ENCODE results near the gene STAC.

DNA sequence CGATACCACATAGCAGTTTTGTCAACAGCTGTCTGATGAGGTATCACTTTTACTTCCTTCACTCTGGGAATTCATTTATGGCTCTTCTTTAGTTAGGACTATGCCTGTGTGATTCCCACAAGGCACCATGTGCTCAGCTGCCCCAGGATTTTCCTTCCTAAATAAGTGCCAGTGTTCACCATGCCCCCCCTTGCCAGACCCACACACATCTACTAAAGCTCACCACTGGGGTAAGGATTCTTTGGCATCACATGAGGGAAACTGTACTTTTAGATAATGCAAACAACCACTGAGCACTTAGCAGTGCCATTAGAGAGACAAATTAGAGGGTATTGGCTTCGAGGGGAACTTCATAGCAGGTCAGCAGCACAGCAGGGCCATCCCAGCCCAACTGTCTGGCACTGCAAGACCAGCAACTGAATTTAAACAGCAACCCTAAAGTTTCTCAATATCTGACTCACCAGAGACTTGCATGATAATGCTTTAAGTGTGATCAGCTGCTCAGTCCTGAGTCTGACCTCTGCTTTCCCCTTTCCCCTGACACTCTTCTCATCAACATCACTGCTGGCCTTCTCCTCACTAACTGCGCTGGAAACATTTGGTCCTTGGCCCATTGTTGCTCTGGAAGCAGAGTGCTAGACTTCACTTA, 114.3 kb downstream of the STAC start:
- TF ChIP-seq, protein P1, sequence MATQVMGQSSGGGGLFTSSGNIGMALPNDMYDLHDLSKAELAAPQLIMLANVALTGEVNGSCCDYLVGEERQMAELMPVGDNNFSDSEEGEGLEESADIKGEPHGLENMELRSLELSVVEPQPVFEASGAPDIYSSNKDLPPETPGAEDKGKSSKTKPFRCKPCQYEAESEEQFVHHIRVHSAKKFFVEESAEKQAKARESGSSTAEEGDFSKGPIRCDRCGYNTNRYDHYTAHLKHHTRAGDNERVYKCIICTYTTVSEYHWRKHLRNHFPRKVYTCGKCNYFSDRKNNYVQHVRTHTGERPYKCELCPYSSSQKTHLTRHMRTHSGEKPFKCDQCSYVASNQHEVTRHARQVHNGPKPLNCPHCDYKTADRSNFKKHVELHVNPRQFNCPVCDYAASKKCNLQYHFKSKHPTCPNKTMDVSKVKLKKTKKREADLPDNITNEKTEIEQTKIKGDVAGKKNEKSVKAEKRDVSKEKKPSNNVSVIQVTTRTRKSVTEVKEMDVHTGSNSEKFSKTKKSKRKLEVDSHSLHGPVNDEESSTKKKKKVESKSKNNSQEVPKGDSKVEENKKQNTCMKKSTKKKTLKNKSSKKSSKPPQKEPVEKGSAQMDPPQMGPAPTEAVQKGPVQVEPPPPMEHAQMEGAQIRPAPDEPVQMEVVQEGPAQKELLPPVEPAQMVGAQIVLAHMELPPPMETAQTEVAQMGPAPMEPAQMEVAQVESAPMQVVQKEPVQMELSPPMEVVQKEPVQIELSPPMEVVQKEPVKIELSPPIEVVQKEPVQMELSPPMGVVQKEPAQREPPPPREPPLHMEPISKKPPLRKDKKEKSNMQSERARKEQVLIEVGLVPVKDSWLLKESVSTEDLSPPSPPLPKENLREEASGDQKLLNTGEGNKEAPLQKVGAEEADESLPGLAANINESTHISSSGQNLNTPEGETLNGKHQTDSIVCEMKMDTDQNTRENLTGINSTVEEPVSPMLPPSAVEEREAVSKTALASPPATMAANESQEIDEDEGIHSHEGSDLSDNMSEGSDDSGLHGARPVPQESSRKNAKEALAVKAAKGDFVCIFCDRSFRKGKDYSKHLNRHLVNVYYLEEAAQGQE (IDR thresholded peaks at IDR 0.05; ENCODE audit: insufficient read depth in 1 of 2, low read depth in 2 of 2, low read length in 2 of 2) = no peak
- TF ChIP-seq SIN3A (IDR thresholded peaks at IDR 0.05; ENCODE audit: borderline replicate concordance, insufficient read depth, low read length) (no peak), TAF1 (IDR thresholded peaks at IDR 0.05; ENCODE audit: borderline replicate concordance, insufficient read depth, low read length) (no peak)
